Right hindlimb (tissue), 1 donor: ENCODE results near the gene PIEZO1.

Experiments used
- DNase-seq: peaks from one replicate; pipeline ENCODE4 v3.0.0-alpha.2; 2018

Gene PIEZO1

GRCh38 chr16:88732172-88732960, 52.7 kb downstream of the PIEZO1 start:
- no peak for DNase-seq

GRCh38 chr16:88731699-88732098, 53.3 kb downstream of the PIEZO1 start:
- no peak for DNase-seq

GRCh38 chr16:88730632-88731607, 54.1 kb downstream of the PIEZO1 start:
- DNase-seq: peak; percentile 64

GRCh38 chr16:88727871-88728270, 57.1 kb downstream of the PIEZO1 start:
- no peak for DNase-seq

GRCh38 chr16:88726981-88727380, 58.0 kb downstream of the PIEZO1 start:
- DNase-seq: no peak

GRCh38 chr16:88726408-88726749, 58.6 kb downstream of the PIEZO1 start:
- DNase-seq: no peak

- no peak for DNase-seq
These were observed 59.2 kb downstream of the PIEZO1 start for GRCh38 chr16:88725609-88726407.

GRCh38 chr16:88724855-88725555, 60.0 kb downstream of the PIEZO1 start:
- DNase-seq: no peak

- no peak for DNase-seq
These were observed 61.1 kb downstream of the PIEZO1 start for GRCh38 chr16:88723911-88724310.

- DNase-seq: no peak
These were observed 61.5 kb downstream of the PIEZO1 start for GRCh38 chr16:88723507-88723887.

- no peak for DNase-seq
These were observed 62.1 kb downstream of the PIEZO1 start for GRCh38 chr16:88722784-88723506.

GRCh38 chr16:88721815-88722755, 62.9 kb downstream of the PIEZO1 start:
- no peak for DNase-seq

- no peak for DNase-seq
These were observed 63.8 kb downstream of the PIEZO1 start for GRCh38 chr16:88721236-88721635.

GRCh38 chr16:88720396-88720970, 64.5 kb downstream of the PIEZO1 start:
- no peak for DNase-seq

- DNase-seq: no peak
These were observed 65.1 kb downstream of the PIEZO1 start for GRCh38 chr16:88719933-88720296.

GRCh38 chr16:88719267-88719932, 65.6 kb downstream of the PIEZO1 start:
- DNase-seq: no peak

GRCh38 chr16:88718178-88718577, 66.8 kb downstream of the PIEZO1 start:
- no peak for DNase-seq

GRCh38 chr16:88716601-88717001, 68.4 kb downstream of the PIEZO1 start:
- no peak for DNase-seq

- no peak for DNase-seq
These were observed 68.8 kb downstream of the PIEZO1 start for GRCh38 chr16:88716201-88716600.
